ENCODE results near the gene ART3.
A peak's percentile ranks its signal among the peaks of the same experiment; 100 is the strongest.

The ART3 gene

GRCh38 chr4:76072760-76073159 is 1.7 kb upstream of the ART3 start:
- DNase-seq, result no peak

GRCh38 chr4:76074993-76075600 is 588 bp downstream of the ART3 start:
- DNase-seq, result no peak

- DNase-seq, result no peak
Measured at GRCh38 chr4:76078033-76078613, 3.6 kb downstream of the ART3 start.

GRCh38 chr4:76083386-76083988 is 9.0 kb downstream of the ART3 start:
- DNase-seq, result no peak

- DNase-seq, result no peak
Measured at GRCh38 chr4:76084542-76084941, 10.0 kb downstream of the ART3 start.

- DNase-seq, result no peak
Measured at GRCh38 chr4:76087007-76087769, 12.7 kb downstream of the ART3 start.

GRCh38 chr4:76088719-76089118 is 14.2 kb downstream of the ART3 start:
- DNase-seq, result no peak

GRCh38 chr4:76090241-76090691 is 15.8 kb downstream of the ART3 start:
- no peak for DNase-seq

GRCh38 chr4:76091052-76091451 is 16.5 kb downstream of the ART3 start:
- no peak for DNase-seq

- no peak for DNase-seq
Measured at GRCh38 chr4:76095568-76095967, 21.1 kb downstream of the ART3 start.

GRCh38 chr4:76096076-76096475 is 21.6 kb downstream of the ART3 start:
- no peak for DNase-seq

- no peak for DNase-seq
Measured at GRCh38 chr4:76105652-76106051, 31.1 kb downstream of the ART3 start.

GRCh38 chr4:76106442-76106841 is 31.9 kb downstream of the ART3 start:
- no peak for DNase-seq

- DNase-seq, result no peak
Measured at GRCh38 chr4:76108467-76109181, 34.1 kb downstream of the ART3 start.

GRCh38 chr4:76116821-76117220 is 42.3 kb downstream of the ART3 start:
- no peak for DNase-seq

- DNase-seq, result no peak
Measured at GRCh38 chr4:76117536-76117935, 43.0 kb downstream of the ART3 start.

- DNase-seq, result no peak
Measured at GRCh38 chr4:76120199-76120598, 45.7 kb downstream of the ART3 start.

- no peak for DNase-seq
Measured at GRCh38 chr4:76125816-76126215, 51.3 kb downstream of the ART3 start.

GRCh38 chr4:76127754-76128153 is 53.2 kb downstream of the ART3 start:
- DNase-seq, result no peak

- DNase-seq, result no peak
Measured at GRCh38 chr4:76141241-76141640, 66.7 kb downstream of the ART3 start.

- DNase-seq, result no peak
Measured at GRCh38 chr4:76144546-76144945, 70.0 kb downstream of the ART3 start.

GRCh38 chr4:76147454-76148141 is 73.1 kb downstream of the ART3 start:
- peak; percentile 27 for DNase-seq
